ENCODE results near the gene TJP2.

Gene TJP2

DNA sequence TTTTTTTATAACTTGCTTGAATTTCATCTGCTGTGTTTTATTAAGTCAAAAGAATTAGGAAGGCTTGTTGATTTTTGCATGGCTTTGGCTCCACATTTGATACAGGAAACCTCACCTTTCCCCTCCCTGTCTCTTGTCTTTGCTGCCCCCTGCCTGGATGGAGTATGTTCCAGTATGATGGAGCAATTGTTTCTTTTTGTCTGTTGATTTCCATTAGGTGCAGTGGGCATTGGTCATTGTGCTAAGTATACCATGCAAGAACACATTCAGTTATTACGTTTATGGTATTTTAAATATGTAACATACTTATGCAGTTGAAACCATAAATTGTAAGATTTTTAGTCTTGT lies 19.6 kb downstream of the TJP2 start:
- peak; percentile 22 for DNase-seq

DNA sequence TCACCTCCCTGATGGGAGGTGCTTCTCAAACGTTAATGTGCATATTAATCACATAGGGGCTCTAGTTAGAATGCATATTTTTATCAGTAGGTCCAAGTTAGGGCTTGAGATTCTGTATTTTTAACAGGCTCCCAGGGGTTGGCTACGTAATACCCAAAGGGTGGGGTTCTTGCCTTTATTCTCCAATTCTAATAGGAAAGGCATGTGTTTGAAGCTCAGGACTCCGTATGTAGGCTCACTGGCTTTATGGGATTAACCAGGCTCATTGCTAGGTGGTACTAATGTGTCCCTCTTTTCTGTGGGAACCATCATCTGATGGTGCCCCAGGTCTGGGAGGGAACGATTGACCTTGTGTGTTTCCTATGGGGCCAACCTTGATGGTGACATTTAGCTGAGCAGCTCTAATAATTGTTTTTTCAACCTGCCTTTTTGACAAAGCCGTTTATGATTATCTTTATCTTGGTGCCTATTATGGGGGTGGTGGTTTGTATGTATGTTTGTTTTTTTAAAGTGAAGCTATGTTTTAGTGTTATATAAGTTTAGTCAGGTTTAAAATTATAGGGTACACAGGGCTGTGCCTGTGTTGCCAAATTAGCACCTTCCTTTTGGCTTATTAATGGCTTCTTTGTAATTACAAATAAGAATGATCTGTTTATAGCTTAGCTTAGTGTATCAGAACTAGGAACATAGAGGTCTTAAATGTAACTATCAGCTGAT lies 20.8 kb downstream of the TJP2 start:
- DNase-seq: no peak

DNA sequence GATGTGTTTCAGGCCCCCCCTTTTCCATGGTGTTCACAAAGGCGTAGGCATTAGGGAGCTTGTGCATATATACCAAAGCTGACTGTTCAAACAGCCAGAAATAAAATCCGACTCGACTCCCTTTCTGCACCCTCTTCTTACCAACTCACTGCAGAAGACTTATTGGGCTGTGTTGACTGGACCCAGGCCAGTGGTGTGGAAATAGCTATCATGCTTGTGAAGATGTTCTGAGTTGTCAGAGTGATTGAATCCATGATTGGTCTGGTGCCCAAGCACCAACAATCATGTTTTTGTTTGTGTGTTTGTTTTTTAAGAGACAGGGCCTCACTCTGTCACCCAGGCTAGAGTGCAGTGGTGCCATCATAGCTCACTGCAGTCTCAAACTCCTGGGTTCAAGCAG lies 21.6 kb downstream of the TJP2 start:
- DNase-seq: no peak

DNA sequence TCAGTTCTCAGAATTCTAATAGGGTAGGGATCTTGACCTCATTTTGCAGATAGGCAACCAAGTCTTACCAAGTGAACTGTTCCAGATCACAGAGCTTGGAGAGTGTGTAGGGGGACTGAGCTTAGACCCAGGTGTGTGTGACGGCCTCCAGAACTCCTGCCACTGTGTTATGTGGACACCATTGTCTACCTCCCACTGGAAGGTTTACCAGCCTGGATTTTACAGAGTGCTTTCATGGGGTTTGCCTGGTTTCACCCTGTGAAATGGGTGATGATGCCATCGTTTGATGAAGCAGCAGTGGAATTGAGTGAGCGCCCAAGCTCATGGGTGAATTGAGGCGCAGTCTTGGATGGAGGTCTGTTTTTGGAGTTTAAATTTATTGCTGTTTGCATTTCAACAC lies 23.6 kb downstream of the TJP2 start:
- no peak for DNase-seq

DNA sequence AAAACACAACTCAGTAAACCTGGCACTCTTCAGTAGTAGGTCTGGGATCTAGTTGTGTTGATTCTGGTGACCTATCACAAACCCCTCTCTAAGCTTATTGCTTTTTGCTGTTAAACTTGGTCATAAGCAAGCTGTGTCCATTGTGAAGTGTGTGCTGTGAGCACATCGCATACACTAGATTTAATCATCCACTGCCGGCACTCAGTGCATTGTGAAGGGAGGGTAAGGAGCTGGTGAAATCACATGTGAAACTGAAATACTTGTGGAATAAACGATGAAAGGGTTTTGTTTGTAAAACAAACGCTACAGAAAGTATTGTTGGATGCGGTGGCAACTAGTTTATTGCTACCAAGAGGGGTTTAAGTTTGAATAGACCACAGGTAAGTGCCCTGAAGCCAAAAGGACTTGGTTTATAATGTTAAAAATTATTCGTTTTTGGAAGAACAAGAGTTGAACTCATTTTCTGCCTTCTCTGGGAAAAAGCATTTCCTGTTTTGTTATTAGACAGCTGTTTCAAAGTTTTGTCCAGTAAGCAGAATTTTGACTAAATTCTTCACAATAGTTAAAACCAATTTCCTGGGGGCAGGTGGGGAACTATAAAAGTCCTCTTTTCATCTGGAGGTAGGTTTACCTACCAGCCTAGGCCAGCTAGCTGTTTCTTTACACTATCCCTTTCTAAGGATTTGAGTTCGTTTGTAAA lies 24.6 kb downstream of the TJP2 start:
- DNase-seq: no peak

DNA sequence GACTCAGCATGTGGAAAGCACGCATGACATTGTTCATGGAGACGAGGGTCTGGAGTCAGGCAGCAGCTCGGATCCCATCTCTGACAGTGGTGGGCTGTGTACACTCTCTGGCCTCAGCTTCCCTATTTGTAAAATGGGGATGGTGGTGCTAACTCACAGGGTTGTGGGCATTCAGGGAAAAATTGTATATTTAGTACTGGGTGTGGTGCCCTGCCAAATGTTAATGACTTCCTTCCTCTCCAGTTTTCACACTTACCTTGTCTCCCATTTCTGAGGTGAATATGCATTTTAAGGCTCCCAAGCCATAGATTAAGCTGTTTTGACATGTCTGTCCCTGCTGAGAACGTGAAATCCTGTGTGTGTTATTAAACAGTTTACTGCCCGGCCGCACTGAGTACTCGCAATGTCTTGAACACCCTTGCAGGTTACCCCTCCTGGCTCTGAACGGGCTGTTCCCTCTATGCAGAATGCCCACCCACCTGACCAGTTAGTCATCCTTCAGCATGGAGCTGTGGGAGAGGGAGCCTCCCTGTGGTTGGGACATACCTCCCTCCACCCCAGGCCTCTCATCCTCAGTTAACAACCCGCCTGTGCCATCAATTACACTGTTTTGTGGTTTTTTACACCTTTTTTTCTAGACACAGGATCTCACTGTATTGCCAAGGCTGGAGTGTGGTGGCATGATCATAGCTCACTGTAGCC lies 25.8 kb downstream of the TJP2 start:
- no peak for DNase-seq

DNA sequence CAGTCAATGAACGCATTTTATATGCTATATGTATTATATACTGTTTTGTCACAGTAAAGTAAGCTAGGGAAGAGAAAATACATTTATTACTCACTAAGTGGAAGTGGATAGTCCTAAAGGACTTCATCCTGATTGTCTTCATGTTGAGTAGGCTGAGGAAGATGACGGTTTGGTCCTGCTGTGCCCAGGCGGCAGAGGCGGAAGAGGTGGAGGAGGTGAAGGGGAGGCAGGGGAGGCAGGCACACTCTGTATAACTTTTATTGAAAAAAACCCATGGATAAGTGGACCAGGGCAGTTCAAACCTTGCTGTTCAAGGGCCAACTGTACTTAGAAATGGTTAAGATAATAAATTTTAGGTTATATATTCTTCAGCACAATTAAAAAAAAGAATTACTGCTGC lies 28.5 kb downstream of the TJP2 start:
- DNase-seq: no peak

DNA sequence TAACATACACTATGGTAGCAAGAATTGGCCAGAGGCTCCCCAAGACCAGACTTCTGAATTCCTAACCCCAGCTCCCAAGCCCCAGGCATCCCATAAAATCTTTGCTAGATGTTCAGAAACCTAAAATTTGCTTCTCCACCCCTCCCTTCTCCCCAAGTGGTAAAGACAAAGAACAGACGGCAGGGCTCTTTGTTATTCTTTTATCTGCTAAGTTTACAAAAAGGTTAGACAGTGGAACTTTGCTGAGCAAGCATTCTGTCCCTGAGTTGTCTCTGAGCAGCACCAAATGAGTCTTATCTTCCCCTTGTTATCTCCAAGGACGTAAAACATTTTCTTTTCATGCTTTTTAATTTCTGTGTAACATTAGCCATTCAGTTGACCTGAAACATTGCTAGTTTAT lies 30.2 kb downstream of the TJP2 start:
- DNase-seq: no peak

DNA sequence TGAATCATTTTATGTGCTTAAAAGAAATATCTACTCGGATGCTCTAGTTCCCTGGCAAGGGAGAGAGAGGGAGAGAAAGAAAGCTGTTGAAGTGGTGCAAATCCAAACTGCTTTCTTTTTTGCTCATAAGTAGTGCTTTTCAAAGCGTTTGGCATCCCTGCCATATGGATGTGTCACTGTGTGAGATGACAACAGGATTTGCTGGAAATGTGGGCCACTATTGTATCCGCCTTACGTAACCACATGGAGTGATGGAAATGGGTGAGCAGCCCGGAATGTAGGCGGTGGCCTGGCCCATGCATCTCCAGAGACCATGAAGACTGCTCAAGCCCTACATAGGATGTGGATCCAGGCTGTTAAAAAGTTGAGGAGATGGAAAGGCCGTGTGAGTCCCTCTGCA lies 30.8 kb downstream of the TJP2 start:
- DNase-seq: no peak

DNA sequence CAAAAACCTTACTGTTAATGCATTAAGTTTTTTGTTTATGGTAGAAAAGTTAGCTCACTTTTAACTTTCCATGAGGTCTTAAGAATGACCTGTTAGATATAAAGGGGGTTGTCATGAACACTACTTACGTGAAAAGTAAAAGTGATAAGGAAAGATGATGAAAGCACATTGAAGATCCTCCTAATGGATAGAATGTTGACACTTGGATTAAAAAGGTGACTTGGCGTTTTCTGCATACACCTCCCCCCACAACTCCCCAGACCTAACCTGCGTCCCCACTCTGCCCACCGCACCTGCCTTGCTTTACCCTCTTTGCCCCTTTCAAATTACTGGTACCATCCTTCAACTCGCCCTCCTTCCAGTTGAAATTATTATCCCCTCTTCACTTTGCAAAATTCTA lies 32.0 kb downstream of the TJP2 start:
- no peak for DNase-seq

DNA sequence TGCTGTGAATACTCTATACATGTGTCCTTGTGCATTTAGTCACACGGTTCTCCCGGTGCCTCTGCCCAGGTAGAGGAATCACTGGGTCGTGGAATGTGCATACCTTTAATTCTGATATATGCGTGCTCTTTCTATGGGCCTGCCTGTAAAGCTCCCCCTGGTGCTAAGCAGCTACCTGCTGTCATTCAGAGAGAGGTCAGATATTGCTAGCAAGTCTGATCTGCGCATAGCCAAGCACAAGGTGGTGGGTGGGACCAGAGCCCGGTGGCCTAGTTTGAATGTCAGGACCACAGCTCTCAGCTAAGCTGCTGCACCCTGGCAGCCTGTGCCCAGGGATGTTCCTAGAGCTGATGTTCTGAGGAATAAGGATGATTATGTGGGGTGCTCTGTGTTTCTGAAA lies 33.4 kb downstream of the TJP2 start:
- no peak for DNase-seq

DNA sequence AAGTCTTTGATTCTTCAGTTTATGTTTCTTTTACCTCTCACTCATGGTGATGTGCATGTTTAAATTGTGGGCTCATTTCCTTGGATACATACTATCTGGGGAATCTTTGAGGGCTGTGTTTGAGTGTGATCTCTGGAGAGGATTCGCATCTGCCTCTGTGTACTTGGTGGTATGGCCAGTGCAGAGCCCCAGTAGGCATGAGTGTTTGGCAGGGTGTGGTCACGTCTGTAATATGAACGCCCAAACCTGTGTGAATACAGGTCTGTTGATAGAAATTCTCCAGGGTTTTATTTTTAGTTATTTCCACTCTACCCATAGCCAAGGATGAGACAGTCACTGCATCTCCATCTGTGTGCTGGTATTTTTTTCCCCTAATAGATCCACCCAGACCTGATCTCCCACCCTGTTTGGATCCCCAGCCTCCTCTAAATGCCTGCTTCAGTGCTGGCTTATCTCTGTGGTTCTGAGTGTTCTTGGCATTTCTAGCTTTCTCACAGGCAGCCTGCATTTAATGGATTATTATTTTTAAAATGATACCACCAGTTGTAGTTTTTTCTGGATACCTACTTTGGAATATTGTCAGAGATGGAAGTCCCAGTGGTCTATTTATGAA lies 37.5 kb downstream of the TJP2 start:
- no peak for DNase-seq

DNA sequence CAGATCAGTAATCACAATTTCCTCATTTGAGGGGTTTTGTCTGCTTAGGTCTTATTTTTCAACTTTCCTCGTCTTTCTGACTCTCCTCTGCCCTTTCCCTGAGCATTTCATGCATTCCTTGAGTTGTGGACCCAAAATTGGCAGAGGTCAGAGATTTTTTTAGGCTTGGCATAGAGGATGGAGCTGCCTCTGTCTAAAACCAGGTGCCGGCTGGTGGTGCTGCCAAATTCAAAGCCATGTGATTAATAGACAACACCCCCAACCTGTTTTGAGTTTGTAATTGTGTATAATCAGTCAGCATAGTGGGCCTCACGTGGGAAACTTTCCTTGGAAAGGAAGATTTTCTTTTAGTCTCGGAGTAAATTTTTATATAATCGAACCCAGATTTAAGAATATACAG lies 39.6 kb downstream of the TJP2 start:
- no peak for DNase-seq

DNA sequence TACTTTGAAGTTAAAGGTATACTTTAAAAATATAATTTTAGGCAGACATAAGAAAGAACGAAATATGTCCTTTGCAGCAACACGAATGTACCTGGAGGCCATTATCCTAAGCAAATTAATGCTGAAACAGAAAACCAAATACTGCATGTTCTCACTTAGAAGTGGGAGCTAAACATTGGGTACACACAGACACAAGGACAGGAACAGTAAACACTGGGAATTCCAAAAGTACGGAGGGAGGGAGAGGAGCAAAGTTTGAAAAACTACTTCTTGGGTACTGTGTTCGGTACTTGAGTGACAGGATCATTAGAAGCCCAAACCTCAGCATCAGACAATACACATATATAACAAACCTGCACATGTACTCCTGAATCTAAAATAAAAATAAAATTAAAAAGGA lies 40.9 kb downstream of the TJP2 start:
- no peak for DNase-seq

DNA sequence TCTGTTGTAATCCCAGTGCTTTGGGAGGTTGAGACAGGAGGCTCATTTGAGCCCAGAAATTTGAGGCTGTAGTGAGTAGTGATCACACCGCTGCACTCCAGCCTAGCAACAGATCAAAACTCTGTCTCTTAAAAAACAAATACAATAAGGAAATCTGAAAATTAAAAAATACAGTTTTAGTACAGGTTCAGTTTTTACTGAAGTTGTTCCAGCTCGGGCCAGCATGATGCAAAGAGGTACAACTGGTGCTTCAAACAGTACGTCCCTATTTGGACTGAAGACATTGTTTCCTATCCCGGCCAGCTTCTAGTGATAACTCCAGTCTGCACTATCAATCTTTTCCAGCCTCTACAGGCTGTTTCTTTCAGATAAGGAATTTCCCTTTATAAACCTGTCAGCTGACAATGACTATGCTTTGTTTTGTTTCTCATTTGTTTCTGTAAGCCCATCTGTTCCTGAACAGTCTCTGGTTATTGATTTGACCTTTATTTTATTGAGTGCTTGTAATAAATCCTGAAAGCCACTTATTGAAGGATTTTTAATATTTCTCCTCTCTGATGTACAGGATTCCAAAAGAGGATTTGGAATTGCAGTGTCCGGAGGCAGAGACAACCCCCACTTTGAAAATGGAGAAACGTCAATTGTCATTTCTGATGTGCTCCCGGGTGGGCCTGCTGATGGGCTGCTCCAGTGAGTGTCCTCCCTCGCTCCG lies 41.9 kb downstream of the TJP2 start:
- DNase-seq: no peak

DNA sequence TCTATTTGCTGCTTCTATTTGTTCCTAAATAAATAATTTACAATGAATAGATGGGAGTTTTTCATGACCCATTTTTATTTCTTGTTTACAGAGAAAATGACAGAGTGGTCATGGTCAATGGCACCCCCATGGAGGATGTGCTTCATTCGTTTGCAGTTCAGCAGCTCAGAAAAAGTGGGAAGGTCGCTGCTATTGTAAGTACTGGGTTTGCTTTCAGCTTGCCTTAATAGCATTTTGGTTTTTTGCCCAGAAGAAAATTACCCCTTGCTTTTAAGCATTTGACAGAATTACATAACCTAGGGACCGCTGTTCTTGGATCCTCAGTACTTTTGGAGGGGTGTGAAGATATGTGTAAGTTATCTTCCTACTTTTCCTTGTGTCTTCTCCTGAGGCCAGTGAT lies 44.1 kb downstream of the TJP2 start:
- DNase-seq: peak; percentile 63

DNA sequence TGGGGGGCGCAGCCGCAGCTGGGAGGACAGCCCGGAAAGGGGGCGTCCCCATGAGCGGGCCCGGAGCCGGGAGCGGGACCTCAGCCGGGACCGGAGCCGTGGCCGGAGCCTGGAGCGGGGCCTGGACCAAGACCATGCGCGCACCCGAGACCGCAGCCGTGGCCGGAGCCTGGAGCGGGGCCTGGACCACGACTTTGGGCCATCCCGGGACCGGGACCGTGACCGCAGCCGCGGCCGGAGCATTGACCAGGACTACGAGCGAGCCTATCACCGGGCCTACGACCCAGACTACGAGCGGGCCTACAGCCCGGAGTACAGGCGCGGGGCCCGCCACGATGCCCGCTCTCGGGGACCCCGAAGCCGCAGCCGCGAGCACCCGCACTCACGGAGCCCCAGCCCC lies 47.0 kb downstream of the TJP2 start:
- DNase-seq: no peak

DNA sequence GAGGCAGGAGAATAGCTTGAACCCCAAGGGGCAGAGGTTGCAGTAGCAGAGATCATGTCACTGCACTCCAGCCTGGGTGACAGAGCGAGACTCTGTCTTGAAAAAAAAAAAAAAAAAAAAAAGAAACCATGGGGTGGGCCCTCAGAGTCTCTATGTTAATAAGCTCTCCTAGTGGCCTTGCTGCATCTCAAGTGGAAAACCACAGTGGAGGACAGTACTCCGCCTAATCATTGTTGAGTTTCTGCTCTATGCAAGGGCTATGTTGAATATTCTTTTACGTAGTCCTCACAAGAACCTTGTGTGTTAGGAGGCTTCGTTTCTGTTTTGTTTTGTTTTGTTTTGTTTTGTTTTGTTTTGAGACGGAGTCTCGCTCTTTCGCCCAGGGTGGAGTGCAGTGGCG lies 48.9 kb downstream of the TJP2 start:
- no peak for DNase-seq

DNA sequence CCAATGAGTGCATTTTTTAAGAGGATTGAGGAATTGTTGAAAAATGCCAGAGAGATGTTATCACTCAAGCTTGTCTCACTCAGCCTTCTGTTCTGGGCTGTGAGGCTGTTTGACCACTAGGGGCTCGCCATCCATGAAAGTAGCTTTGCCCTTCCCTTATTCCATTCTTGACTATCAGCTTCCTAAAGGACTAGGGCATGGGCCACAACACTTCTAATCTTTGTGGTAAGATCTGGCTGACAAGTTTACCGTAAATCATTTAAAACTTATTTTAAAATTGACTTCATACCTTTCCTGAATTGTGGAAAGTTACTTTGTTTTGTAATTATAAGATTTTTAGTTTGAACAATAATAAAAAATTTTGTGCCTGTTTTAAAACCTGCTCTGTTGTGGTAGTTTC lies 49.5 kb downstream of the TJP2 start:
- peak; percentile 12 for DNase-seq

DNA sequence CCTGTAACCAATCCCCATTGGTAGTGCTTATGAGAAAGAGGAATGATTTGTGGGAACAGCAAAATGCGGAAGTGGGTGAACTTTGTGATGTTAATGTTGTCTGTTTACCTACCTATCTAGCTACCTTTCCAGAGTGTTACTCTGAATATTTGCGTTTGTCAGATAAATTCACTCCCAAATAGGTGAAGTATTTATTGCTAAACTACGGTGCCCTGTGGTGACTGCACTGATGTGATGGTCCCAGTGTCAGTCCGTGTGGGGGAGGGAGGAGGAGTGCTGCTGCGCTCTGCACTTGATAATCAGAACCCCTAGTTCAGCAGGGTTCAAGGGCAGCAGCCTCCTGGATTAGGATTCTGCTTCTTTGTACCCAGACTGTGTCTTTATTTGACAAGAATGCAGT lies 55.3 kb downstream of the TJP2 start:
- DNase-seq: no peak

DNA sequence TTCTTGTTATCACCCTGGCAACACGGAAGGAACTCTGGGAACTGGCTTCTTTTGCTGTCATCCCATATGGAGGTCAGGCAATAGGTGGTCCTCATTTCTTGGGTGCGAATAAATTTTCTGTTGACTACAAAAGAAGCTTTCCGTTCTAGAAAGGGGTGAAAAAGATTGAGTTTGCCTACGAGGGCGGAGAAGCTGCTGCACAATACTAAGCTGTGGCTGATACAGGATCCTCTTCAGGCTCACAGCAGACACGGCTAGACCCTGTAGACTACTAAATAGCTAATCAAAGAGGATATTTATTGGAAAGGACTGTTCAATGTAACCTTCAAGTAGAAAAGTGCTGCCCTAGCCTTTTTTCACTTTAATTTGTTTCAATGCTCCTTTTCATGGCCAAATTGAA lies 58.1 kb downstream of the TJP2 start:
- DNase-seq: no peak

DNA sequence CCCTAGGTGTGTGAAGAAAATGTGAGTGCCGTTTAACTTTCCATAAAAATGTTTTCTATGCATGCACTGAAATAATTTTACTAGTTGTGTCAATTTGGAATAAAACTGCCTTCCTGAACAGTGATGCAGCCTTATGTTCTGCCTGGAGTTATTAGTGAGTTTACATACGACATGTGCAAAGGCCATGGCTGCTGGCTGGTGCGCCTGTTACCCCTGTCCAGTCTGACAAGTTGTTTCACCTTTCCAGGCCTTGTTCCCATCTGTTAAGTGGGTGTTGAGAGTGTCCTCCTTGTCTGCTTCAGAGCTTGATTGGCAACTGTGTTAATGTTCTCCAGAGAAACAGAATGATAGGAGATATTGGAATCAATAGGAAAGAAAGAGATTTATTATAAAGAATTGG lies 60.6 kb downstream of the TJP2 start:
- DNase-seq: no peak

DNA sequence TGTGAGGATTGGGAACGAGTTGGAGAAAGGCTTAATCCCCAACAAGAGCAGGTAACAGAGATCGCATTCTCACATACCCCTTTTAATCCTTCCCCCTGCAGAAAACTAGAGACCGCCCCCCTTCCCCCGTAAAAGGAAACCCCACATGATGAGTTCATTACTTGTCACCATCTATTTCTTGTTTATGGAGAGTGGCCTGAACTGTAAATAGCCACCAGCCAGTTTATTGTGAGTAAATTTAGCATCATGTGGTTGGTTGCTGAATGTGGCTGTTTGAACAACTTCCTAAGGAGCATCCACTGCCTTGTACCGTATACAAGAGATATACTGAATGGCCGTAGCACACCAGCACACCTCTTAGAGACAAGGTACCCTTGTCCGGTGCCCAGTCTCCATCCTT lies 62.1 kb downstream of the TJP2 start:
- DNase-seq: no peak
